Endothelial cell of umbilical vein (primary cell): ENCODE data around the gene NKG7. TPM values are rescaled to one million over a fixed set of nuclear protein-coding genes. Genes with fewer than 3 reads are reported as not detected.

Experiments
- BruUV-seq: library from RNA; stranded (reverse); fragments of 400-500 nt; replicated peaks from 2 replicates; lab custom pipeline; 2021; lab: Mats Ljungman, UMichigan
- CTCF ChIA-PET: fragments of 300-600, 350-600 bp; sonication (Branson Sonifier 250); formaldehyde crosslinking; loops from one replicate; lab custom pipeline; 2021; ENCODE audit warnings: antibody characterized with exemption, inconsistent platforms; lab: Charles Lee
- POLR2A ChIA-PET: fragments of 300-600, 350-600 bp; sonication (Branson Sonifier 250); formaldehyde crosslinking; loops from one replicate; lab custom pipeline; 2021; ENCODE audit warnings: antibody characterized with exemption, inconsistent platforms; lab: Charles Lee
- DNase-seq: peaks from one replicate; pipeline ENCODE4 v3.0.0-alpha.2; 2011; ENCODE audit warnings: low read depth, low spot score
- FAIRE-seq: peaks from 2 replicates; lab custom pipeline; 2011; peaks lifted over from hg19 to GRCh38; lab: Jason Lieb, UNC
- H2AFZ ChIP-seq: 2 replicates; pipeline ENCODE4 v1.6.0; 2012; ENCODE audit warnings: low read depth, low read length, control low read depth, inconsistent platforms
- H3K27ac ChIP-seq: 2 replicates; pipeline ENCODE4 v1.5.1; 2011; ENCODE audit warnings: low read depth, mild to moderate bottlenecking, control low read depth, low read length, moderate library complexity; ENCODE audit not compliant: insufficient read depth
- H3K27me3 ChIP-seq, 2 experiments: 2 replicates each; pipeline versions ENCODE4 v1.6.0 to v1.6.1; 2011; ENCODE audit warnings: low read length in 2 of 2, mixed read lengths in 1 of 2; ENCODE audit not compliant: control insufficient read depth in 2 of 2, insufficient read depth in 2 of 2
- H3K36me3 ChIP-seq, 2 experiments: 2 replicates in 1 of 2; 3 replicates in 1 of 2; pipeline ENCODE4 v1.5.1; 2011; ENCODE audit warnings: low read length in 2 of 2, mild to moderate bottlenecking in 1 of 2, moderate library complexity in 1 of 2; ENCODE audit not compliant: control insufficient read depth in 2 of 2, insufficient read depth in 2 of 2; ENCODE audit errors: extremely low read depth in 1 of 2
- H3K4me1 ChIP-seq: 3 replicates; pipeline ENCODE4 v1.5.1; 2011; ENCODE audit warnings: mild to moderate bottlenecking, low read length; ENCODE audit not compliant: control insufficient read depth, insufficient read depth; ENCODE audit errors: extremely low read depth
- H3K4me2 ChIP-seq: 2 replicates; pipeline ENCODE4 v1.6.1; 2011; ENCODE audit warnings: low read length, control low read depth, mixed read lengths; ENCODE audit not compliant: insufficient read depth
- H3K4me3 ChIP-seq, 3 experiments: fragments of 200-600 bp in 1 of 3; sonication (generic), shearing (Covaris generic) in 1 of 3; replicated peaks in 1 of 3; 2 replicates each; pipeline ENCODE4 v1.5.1; 2011 to 2016; ENCODE audit warnings: control low read depth in 3 of 3, low read length in 3 of 3, mild to moderate bottlenecking in 2 of 3, inconsistent platforms in 1 of 3, low read depth in 1 of 3, moderate library complexity in 1 of 3; ENCODE audit not compliant: insufficient read depth in 1 of 3
- H3K79me2 ChIP-seq: 2 replicates; pipeline ENCODE4 v1.6.0; 2012; ENCODE audit warnings: low read length, inconsistent platforms; ENCODE audit not compliant: control insufficient read depth, insufficient read depth
- H3K9ac ChIP-seq: replicated peaks from 2 replicates; pipeline ENCODE3; 2011; ENCODE audit warnings: low read length, control low read depth; ENCODE audit not compliant: insufficient read depth; ENCODE audit errors: extremely low read depth
- H3K9me1 ChIP-seq: replicated peaks from 3 replicates; pipeline ENCODE4 v1.6.0; 2011; ENCODE audit warnings: mild to moderate bottlenecking, low read length; ENCODE audit not compliant: control insufficient read depth, insufficient read depth; ENCODE audit errors: extremely low read depth
- H3K9me3 ChIP-seq: replicated peaks from 2 replicates; pipeline ENCODE4 v1.5.1; 2012; ENCODE audit warnings: low read length, inconsistent platforms; ENCODE audit not compliant: control insufficient read depth, insufficient read depth
- H4K20me1 ChIP-seq: replicated peaks from 2 replicates; pipeline ENCODE3; 2011; ENCODE audit warnings: mild to moderate bottlenecking, low read length; ENCODE audit not compliant: control insufficient read depth, insufficient read depth; ENCODE audit errors: extremely low read depth
- EZH2 ChIP-seq: IDR thresholded peaks from 2 replicates; pipeline ENCODE4 v1.6.1; 2012; ENCODE audit warnings: borderline replicate concordance, low read depth, mild to moderate bottlenecking, moderate library complexity, low read length, inconsistent platforms; ENCODE audit not compliant: severe bottlenecking
- FOS ChIP-seq: IDR thresholded peaks from 2 replicates; pipeline ENCODE4 v1.6.1; 2011; ENCODE audit warnings: mild to moderate bottlenecking, low read length, moderate library complexity, borderline replicate concordance; ENCODE audit not compliant: insufficient read depth
- GATA2 ChIP-seq: IDR thresholded peaks from 2 replicates; pipeline ENCODE4 v1.7.0; 2011; ENCODE audit warnings: low read depth, mild to moderate bottlenecking, moderate library complexity, mixed read lengths, low read length; ENCODE audit not compliant: insufficient read length, insufficient read depth
- JUN ChIP-seq: IDR thresholded peaks from 2 replicates; pipeline ENCODE4 v1.6.1; 2011; ENCODE audit warnings: borderline replicate concordance, low read depth; ENCODE audit not compliant: insufficient read length, insufficient read depth
- MYC ChIP-seq: IDR thresholded peaks from one replicate; pipeline ENCODE4 v1.6.1; 2011; ENCODE audit warnings: mild to moderate bottlenecking, low read depth, low read length
- POLR2A ChIP-seq: IDR thresholded peaks from 2 replicates; pipeline ENCODE4 v1.6.1; 2012; ENCODE audit warnings: low read depth, mild to moderate bottlenecking, control low read depth, low read length
- POLR2AphosphoS5 ChIP-seq: IDR thresholded peaks from 2 replicates; pipeline ENCODE4 v1.6.1; 2012; ENCODE audit warnings: low read depth, mild to moderate bottlenecking, control low read depth, low read length, moderate library complexity; ENCODE audit not compliant: insufficient read depth
- dilution Hi-C: fragments of 300-500 bp; cut with MboI; formaldehyde crosslinking; loops from one replicate; pipeline ENCODE4 v1.15.0; 2019; ENCODE audit warnings: low sequenced_read_pairs; ENCODE audit not compliant: extremely low pct_ligation_motif_present
- intact Hi-C: fragments of 100-400 bp; cut with micrococcal nuclease; formaldehyde crosslinking; loops from one replicate; pipeline ENCODE4 v1.10.0; 2022
- polyA plus RNA-seq, 4 experiments: library from polyadenylated mRNA; depleted of rRNA in 3 of 4; stranded (reverse) in 3 of 4; unstranded in 1 of 4; fragments of >200 nt; gene quantifications; 2 replicates each; pipeline versions ENCODE4 v1.2.1 to v1.2.3, GENCODE V29; 2011 to 2012; ENCODE audit warnings: missing spikeins in 1 of 4
- total RNA-seq: library from RNA; stranded (reverse); gene quantifications from 2 replicates; pipeline ENCODE4 v1.2.3, GENCODE V29; 2021
- TF ChIP-seq, protein P1 (sequence below), 2 donors: IDR thresholded peaks; 1 replicate in 1 of 2; 2 replicates in 1 of 2; pipeline ENCODE4 v1.5.1; 2011; ENCODE audit warnings: low read length in 2 of 2, mild to moderate bottlenecking in 2 of 2, moderate library complexity in 2 of 2, control low read depth in 1 of 2, inconsistent platforms in 1 of 2, low read depth in 1 of 2; ENCODE audit not compliant: insufficient read depth in 1 of 2; ENCODE audit errors: extremely low read depth in 1 of 2
- TF ChIP-seq, protein P2 (sequence below): IDR thresholded peaks from 2 replicates; pipeline ENCODE4 v1.6.1; 2011; ENCODE audit not compliant: insufficient read depth, insufficient read length

Gene NKG7
- total and polyA plus RNA-seq, 2 donors (not counting 3 experiments of a cell fraction or from before 2014, with no cell fraction given) = not detected

DNA sequence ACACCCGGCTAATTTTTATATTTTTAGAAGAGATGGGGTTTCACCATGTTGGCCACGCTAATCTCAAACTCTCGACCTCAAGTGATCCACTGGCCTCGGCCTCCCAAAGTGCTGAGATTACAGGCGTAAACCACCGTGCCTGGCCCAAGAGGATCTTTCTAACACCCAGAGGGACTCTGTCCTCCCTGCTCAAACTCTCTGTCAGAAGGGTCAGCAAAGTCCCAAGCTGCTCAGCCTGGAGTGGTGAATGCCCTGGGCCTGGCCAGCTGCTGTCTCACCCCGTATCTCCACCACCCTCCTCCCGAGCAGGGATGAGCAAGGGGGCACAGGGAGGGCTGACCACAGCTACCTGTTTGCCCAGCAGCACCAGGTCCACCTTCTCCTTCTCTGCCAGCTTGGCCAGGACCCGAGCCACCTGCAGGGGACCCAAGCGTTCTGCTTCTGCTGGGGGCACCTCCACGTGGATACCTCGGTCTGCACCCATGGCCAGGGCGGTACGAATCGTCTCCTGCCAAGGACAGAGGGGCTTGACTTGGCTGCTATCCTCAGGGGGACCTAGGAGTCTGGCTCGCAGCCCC, 19.6 kb downstream of the NKG7 start:
- no peak overlapping the region for H3K9ac ChIP-seq
- no peak overlapping the region for H3K4me2 ChIP-seq
- dilution Hi-C loops (no loop called here), intact Hi-C loops (no loop called here)
- ChIA-PET CTCF (no interaction called here), POLR2A (no interaction called here)
- H3K4me3 ChIP-seq = no peak overlapping the region
- no peak overlapping the region for H3K27ac ChIP-seq
- no peak overlapping the region for H2AFZ ChIP-seq
- DNase-seq (no peak), FAIRE-seq (no peak)
- no TSS peak for BruUV-seq
- TF ChIP-seq, protein P1, sequence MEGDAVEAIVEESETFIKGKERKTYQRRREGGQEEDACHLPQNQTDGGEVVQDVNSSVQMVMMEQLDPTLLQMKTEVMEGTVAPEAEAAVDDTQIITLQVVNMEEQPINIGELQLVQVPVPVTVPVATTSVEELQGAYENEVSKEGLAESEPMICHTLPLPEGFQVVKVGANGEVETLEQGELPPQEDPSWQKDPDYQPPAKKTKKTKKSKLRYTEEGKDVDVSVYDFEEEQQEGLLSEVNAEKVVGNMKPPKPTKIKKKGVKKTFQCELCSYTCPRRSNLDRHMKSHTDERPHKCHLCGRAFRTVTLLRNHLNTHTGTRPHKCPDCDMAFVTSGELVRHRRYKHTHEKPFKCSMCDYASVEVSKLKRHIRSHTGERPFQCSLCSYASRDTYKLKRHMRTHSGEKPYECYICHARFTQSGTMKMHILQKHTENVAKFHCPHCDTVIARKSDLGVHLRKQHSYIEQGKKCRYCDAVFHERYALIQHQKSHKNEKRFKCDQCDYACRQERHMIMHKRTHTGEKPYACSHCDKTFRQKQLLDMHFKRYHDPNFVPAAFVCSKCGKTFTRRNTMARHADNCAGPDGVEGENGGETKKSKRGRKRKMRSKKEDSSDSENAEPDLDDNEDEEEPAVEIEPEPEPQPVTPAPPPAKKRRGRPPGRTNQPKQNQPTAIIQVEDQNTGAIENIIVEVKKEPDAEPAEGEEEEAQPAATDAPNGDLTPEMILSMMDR (IDR thresholded peaks at IDR 0.05; ENCODE audit: extremely low read depth in 1 of 2, insufficient read depth in 1 of 2, low read depth in 1 of 2, low read length in 2 of 2) = no peak
- no peak for TF ChIP-seq GATA2
- no peak for TF ChIP-seq MYC
- TF ChIP-seq JUN = no peak
- no peak for TF ChIP-seq FOS
- no peak for TF ChIP-seq POLR2AphosphoS5
- no peak for TF ChIP-seq POLR2A
- TF ChIP-seq EZH2 = no peak
- TF ChIP-seq, protein P2, sequence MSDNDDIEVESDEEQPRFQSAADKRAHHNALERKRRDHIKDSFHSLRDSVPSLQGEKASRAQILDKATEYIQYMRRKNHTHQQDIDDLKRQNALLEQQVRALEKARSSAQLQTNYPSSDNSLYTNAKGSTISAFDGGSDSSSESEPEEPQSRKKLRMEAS = no peak
- H4K20me1 ChIP-seq = no peaks in the 10 kb centered on the region
- H3K9me1 ChIP-seq = no peaks in the 10 kb centered on the region
- H3K36me3 ChIP-seq = peaks cover 0 to 3% of the 10 kb centered on the region in 2 experiments
- H3K4me1 ChIP-seq = no peaks in the 10 kb centered on the region
- no peaks in the 10 kb centered on the region for H3K79me2 ChIP-seq
- H3K27me3 ChIP-seq = no peaks in the 10 kb centered on the region
- no peaks in the 10 kb centered on the region for H3K9me3 ChIP-seq
